NCI-H82 treated with DMSO at 0.1 percent for 48 hours (cell line): Measurements from ENCODE around the gene VCL.
A peak's percentile ranks its signal among the peaks of the same experiment; 100 is the strongest.
"Not testable (repeated sequence)": the region's sequence is repeated elsewhere in the genome, so short reads cannot be mapped to it uniquely, and the experiment has no call there.

Source experiments
- DNase-seq: peaks from one replicate; lab custom pipeline; 2025; ENCODE audit not compliant: unreplicated experiment; lab: John Stamatoyannopoulos, UW

VCL gene

DNA sequence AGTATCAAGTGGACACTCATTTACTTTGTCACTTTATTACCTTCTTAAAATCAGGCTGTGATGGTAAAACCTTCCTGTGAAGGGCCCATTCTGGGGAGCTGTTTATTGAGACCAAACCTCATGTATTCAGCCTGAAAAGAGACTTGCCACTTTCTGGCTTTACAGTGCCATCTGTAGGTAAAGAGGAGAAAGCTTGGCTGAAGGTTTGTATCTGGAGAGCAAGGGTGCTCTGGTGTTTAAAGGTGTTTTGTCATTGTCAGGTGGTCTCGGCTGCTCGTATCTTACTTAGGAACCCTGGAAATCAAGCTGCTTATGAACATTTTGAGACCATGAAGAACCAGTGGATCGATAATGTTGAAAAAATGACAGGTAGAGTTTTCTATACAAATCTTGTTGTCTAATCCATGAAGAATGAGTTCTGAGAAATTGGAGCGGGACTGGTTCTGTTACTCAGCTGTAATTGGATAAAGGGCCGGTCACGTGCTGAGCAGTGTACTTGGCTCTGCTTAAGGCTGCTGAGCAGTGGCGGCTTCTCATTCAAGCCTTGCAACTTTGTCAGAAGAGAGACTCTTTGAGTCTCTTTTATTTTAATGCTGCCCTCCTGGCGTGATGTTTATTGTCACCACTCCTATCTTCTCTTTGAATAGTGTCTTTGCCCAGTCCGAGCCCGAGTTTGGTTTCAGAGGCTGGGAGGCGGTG, 105.8 kb downstream of the VCL start:
- peak; percentile 56 for DNase-seq

DNA sequence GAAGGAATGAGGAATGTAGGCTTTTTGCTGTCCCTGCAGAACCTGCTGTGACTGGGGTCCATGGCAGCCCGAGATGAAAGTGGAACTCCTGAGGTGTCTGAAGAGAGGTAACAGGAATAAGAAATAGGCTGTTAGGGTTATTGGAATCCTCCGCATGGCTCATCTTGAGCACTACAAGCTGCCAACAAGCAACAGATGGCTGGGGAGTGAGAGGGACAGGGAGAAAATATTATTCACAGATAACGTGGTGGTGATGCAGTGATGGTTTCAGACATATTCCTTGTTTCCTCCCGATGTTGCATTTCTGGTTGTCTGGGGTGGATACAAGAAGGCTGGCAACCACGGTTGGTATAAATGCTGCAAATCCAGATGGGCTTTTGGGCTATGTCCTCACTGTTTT, 106.6 kb downstream of the VCL start:
- DNase-seq: no peak

DNA sequence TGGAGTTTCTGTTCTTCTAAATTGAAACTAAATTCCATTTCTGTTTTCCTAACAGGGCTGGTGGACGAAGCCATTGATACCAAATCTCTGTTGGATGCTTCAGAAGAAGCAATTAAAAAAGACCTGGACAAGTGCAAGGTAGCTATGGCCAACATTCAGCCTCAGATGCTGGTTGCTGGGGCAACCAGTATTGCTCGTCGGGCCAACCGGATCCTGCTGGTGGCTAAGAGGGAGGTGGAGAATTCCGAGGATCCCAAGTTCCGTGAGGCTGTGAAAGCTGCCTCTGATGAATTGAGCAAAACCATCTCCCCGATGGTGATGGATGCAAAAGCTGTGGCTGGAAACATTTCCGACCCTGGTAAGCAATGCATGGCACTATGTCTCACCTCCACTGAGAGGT, 107.1 kb downstream of the VCL start:
- no peak for DNase-seq

DNA sequence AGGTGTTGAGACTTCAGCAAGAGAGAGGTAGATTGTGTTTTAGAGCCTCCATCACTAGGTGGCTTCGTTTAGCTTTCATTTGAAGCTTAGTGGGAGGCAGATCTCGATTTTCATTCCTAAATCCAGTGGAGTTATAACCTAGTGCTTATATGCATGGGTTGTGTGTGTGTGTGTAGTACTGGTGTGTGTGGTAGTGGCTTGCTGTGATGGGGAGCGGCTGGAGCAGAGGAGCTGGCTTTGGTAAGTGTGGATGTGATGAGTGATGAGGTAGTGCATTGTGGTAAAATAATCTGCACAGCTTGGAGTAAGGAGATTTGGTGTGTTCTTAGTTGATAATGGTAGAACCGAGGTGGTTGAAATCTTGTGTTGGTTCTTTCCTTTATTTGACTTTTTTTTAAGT, 109.5 kb downstream of the VCL start:
- no peak for DNase-seq

DNA sequence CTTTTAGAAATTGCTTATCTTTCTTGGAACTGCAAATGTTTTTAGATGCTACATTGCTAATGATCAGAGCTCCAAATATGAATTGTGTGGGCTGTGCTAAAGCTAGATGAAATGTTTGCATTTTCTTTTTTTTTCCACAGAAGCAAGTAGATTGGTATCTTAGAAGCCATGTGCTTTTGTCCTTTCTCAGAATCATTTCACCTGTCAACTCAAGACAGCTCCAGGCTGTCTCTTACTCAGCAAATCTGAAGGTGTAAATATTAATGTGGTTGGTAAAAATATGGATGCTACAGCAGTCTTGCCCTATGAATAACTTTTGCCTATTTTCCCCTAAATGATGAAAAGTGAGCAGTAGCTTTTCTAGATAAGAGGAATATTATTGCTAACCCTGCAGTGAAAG, 111.5 kb downstream of the VCL start:
- no peak for DNase-seq

DNA sequence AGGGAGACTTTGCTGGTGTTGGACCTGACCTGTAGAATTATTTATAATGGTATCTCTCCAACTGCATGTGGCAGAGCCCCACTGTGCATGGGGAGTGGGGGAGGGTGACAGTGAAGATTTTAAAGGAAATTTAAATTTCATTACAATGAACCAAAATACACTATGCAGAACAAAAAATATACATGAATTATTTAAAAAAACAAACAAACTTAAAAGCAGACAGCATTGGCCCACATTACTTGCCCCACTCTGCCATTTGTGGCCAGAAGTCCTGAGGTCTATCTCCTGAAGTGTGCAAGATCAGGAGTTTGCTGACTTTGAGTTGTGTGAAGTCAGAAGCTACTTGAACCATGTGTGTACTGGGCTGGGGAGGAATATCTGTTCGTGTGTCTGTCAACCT, 112.2 kb downstream of the VCL start:
- no peak for DNase-seq

DNA sequence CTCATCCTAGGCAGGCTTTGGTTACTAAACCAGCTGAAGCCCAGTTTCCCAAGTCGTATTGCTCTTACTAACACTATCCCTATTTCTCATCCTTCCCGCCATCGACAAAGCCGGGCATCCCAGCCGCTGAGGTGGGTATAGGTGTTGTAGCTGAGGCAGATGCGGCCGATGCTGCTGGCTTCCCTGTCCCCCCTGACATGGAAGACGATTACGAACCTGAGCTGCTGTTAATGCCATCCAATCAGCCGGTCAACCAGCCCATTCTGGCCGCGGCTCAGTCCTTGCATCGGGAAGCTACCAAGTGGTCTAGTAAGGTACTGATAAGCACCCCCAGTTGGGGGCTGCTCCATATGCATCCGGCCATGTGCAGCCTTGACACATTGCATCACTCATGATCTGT, 113.9 kb downstream of the VCL start:
- DNase-seq: no peak

DNA sequence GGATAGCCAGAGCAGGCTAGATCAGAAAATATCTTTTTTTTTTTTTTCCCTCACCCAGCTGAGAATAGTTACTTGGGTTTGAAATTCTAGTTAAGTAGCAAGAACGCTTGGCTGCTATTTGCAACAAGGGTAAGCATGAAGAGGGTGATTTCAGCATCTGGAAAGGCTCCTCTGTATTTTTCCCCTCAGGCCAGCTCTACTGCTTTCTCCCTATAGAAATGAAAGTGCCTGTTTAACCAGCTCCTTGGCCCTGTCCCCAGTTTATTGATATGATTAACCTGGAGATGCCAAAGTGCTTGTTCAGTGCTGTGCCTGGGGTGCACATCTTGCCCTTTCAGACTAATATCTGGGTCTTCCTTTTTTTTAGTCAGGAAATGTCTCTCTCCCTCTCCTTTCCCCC, 115.6 kb downstream of the VCL start:
- no peak for DNase-seq

DNA sequence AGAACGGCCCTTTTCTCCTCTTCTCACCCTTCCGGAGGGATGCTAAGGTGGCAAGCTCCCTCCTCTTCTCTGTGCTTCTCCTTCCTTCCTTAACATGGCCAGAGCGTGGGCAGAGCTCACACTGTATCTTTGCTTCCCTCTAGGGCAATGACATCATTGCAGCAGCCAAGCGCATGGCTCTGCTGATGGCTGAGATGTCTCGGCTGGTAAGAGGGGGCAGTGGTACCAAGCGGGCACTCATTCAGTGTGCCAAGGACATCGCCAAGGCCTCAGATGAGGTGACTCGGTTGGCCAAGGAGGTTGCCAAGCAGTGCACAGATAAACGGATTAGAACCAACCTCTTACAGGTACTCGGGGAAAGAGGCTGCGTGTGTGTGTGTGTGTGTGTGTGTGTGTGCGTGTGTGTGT, 116.1 kb downstream of the VCL start:
- DNase-seq: no peak

DNA sequence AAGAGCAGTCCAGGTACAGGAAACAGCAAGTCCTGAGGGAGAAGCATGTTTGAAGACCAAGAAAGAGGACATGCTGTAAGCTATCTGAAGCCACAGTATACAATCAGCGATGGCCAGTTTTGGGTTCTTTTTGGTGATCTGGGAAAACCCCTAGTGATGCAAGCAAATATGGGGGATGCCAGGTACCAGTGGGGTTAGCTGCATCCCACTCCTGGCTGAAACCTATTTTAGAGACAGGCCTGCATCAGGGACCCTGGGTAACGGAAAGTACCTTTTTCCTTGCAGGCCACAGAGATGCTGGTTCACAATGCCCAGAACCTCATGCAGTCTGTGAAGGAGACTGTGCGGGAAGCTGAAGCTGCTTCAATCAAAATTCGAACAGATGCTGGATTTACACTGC, 119.8 kb downstream of the VCL start:
- DNase-seq: no peak

DNA sequence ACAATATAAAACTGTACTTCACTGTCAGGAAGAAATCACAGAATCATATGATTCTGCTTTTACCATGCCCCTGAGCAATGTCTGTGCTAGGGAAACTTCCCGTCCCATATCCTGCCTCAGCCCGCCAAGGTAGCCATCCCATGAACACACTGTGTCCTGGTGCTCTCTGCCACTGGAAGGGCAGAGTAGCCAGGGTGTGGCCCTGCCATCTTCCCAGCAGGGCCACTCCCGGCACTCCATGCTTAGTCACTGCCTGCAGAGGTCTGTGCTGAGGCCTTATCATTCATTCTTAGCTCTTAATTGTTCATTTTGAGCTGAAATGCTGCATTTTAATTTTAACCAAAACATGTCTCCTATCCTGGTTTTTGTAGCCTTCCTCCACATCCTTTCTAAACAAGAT, 120.9 kb downstream of the VCL start:
- DNase-seq: no peak

DNA sequence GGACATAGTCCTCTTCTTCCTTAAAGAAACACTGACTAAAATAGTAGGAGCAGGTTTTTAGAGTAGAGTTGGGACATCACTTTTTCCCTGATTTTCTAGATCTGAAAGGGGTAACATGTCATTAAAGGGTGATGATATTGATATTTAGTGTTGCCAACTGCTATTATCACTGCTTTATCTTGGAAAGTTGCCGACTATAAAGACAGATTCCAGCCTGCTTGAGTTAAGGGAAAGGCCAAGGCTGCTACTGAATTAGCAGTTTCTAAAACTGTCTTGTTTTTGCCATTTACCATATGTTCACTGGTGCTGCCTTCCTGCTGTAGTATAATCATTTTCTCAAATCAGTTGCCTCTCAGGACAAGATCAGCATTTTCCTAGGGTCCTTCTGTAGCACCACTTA, 123.0 kb downstream of the VCL start:
- DNase-seq: no peak

DNA sequence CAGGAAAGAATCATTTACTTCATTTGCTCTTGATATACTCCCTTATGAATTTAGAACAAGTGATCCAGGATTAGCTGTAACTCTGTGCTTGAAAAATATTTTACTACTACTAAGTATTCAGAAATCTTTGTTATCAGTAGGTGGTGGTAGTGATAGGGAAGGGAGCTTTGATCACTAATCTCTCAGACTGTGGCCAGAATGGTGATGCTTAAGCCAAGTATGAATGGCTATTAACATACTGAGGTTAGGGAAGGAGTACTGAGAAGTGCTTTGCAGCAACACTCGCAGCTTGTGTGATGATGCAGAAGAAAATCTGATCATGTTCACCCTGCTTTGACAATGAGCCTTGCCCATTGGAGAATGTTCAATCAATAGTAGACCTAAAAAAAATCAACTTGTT, 123.5 kb downstream of the VCL start:
- no peak for DNase-seq

DNA sequence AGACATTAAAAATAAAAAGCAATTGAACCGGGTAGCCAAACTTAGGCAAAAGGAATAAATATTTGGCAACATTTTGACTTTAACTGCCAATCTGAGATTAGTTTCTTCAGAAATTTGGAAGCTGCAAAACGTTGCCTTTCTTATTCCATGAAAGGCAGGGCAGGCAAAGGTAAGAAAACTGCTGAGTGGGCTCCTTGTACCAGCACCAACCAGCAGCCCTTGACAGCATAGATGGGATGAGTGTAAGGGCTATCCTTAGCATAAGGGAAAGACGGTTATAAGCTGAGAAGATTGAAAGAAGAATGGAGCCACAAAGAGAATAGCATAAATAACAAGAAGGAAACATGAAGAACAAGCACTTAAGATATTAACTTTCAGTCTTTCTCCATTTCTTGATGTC, 124.1 kb downstream of the VCL start:
- no peak for DNase-seq

DNA sequence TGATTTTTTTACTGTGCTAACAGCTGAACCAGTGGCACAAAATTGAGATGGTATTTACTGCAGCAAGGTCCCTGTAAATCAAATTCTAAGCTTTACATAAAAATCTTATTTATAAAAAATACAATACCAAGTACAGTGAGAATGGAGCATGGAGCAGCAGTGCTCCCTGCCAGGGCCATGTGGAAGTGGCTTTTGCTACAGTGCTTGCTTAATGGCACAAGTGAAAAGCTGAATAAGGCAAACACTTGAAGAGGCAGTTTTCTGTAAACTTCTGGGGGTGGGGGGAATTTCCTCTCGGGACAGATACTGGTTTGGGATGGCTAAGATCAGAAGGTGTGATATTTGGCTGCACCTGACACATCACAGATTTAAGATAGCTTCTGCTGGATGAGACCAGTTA, 125.2 kb downstream of the VCL start:
- no peak for DNase-seq

DNA sequence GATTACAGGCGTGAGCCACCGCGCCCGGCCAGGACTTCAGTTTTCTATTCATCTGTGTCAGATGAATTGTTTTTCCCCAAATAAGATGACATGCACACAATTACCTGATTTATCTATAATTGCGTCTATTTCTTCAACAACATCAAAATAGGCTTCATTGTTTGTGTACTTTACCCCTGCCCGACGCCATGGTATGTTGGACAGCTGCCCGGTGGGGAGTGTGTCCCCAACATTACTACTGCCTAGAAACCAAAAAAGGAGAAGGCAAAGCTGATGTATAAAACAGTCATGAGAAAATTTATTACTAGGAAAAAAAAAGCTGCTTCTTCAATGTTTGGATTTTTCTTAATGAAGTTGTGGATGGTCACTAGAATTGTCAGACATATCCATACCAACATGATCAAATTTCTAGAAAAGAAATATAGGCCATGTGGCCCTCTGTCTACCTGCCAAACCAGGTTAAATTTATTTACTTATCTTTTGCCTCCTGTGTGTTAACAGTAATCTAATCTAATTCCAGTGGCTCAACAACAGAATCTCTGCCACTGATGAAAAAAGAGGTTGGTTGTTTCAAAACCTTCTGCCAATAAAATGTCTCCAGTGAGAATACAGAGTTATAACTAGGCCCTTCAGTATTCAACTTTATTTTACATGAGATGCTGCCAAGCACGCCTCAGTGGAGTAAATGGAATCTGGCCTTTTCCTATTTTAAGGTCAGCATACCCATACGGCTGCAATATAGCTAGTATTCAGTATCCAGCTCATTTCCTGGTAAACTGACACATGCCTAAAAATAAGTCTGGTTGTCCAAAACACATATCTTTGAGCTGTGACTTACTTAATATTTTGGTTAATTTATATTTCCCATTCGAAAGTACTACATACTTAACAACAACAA, 136.3 kb downstream of the VCL start:
- no peak for DNase-seq

DNA sequence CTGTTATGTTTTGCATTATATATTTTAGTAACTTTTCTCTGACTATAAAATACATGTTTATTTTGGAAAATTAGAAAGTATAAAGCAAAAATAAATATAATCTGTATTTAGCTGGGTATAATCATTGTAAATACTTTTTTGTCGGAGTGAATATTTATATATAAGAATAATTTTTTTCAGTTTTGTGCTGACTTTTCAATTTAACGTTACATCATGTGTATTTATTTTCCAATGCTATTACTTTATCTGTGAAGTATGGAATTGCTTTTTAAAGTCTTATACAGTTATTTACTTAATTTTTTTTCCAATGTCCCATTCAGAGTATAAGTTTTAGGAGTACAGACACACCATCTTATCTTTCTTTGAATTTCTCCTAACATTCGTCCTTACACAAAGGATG, 137.5 kb downstream of the VCL start:
- no peak for DNase-seq

DNA sequence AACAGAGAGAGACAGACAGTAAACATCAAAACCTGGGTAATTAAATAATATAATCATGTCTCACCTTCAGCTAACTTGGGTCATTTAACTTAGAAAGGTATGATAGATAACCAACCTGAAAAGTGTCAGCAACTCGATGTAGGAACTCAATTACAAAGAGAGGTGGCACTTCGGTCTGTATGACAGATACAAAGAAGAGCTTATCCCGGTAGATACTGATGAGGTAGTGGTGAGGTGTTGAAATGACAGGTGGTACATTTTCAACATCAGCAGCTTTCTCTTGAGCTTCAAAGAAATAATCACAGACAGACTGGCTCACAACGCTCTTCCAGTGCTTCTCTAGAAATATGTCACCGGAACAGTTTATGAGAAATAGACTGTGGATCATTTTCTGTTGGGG, 140.1 kb downstream of the VCL start:
- DNase-seq: no peak

DNA sequence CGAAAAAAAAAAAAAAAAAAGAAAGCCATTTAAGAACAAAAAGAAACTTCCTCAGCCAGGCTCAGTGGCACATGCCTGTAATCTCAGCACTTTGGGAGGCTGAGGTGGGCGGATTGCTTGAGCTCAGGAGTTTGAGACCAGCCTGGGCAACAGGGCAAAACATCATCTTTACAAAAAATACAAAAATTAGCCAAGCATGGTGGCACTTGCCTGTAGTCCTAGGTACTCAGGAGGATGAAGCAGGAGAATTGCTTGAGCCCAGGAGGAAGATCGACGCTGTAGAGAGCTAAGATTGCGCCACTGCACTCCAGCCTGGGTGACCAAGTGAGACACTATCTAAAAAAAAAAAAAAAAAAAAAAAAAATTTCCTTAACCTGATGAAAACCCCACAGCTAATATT, 140.7 kb downstream of the VCL start:
- DNase-seq: not testable (repeated sequence)

DNA sequence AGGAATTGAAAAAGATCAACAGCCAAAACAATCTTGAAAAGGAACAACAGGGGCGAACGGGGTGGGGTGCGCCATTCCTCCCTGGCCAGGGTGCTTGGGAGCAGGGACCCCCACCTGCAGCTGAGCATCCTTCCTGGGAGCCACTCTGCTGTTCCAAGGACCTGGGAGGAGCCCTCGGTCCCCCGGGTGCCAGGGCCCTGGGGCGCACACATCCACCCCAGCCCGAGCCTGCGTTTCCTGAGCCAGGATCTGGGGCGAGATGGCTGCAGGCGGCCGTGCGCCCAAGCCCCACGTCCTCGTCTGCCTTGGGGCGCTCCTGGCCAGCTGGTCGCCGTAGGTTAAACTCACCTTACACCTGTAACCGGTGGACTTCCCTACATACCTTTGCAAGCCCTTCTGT, 142.1 kb downstream of the VCL start:
- DNase-seq: no peak

DNA sequence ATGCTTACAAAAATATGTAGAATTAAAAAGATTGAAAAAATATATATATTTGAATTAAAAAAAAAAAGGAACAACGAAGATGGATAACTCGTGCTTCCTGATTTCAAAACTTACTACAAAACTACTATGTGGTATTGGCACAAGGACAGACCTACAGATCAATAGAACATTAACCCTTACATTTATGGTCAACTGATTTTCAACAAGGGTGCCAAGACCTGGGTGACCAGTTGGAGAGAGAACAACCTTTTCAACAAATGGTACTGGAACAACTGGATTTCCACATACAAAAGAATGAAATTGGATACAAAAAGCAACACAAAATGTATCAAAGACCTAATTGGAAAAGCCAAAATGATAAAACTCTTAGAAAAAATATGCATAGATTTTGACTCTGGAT, 142.6 kb downstream of the VCL start:
- DNase-seq: no peak

DNA sequence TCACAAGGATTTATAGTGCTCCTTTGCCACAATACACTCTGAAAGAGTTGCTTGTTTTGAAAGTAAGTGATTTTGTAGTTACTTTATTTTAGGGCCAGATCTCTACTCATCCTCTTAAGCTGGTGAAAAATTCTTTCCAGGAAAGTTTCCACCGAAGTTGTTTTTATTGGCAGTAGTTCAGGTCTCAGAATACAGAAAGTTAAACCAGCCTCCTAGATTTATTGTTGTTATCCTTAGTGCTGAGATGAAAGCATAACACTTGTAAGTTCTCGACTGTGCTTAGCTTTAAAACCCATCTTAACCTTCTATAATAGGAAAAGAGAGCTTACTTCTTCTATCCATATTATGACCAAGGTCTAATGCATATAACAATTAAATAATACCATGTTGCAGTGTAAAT, 147.2 kb downstream of the VCL start:
- DNase-seq: no peak

DNA sequence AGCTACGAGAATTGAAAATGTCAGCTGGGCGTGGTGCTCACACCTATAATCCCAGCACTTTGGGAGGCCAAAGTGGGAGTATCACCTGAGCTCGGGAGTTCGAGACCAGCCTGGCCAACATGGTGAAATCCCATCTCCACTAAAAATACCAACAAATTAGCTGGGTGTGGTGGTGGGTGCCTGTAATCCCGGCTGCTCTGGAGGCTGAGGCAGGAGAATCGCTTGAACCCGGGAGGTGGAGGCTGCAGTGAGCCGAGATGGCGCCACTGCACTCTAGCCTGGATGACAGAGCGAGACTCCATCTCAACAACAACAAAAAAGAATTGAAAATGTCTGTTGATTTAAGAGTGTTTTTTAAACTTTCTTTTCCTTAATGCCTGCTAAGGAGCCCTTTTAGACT, 149.1 kb downstream of the VCL start:
- not testable (repeated sequence) for DNase-seq
